ENCODE measurements around the gene SAMD7.

DNA sequence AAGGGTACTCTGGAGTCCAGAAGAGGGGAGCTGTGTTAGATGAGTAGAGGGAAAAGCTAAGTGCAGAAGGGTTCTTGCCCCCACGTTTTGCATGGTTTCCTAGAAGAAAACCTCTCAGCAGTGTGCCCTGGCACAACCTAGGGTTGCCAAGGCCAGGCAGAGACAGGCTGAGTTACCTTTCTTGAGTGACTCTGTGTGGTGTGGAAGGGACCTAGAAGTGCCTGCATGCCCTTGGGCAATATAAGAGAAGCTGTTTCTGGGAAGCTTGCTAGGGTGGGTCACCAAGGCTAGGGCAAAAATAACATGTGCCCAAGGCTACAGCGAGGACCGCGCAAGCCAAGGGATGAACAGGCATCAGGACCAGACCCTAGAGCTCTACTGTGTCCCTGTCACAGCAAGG, 3.4 kb upstream of the SAMD7 start:
- no peak for TF ChIP-seq EZH2 (IDR thresholded peaks at IDR 0.05; ENCODE audit: borderline replicate concordance, low read depth, low read length, severe bottlenecking)
- TF ChIP-seq, protein P1, sequence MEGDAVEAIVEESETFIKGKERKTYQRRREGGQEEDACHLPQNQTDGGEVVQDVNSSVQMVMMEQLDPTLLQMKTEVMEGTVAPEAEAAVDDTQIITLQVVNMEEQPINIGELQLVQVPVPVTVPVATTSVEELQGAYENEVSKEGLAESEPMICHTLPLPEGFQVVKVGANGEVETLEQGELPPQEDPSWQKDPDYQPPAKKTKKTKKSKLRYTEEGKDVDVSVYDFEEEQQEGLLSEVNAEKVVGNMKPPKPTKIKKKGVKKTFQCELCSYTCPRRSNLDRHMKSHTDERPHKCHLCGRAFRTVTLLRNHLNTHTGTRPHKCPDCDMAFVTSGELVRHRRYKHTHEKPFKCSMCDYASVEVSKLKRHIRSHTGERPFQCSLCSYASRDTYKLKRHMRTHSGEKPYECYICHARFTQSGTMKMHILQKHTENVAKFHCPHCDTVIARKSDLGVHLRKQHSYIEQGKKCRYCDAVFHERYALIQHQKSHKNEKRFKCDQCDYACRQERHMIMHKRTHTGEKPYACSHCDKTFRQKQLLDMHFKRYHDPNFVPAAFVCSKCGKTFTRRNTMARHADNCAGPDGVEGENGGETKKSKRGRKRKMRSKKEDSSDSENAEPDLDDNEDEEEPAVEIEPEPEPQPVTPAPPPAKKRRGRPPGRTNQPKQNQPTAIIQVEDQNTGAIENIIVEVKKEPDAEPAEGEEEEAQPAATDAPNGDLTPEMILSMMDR (IDR thresholded peaks at IDR 0.05; ENCODE audit: borderline replicate concordance, extremely low read depth, low read length, poor library complexity, severe bottlenecking), result no peak

All from DND-41 (cell line).